Hematopoietic multipotent progenitor cell treated with erythropoietin and hydrocortisone succinate and interleukin-3 and kit ligand, for 4 days (in vitro differentiated cells): ENCODE results near the gene GARIN5B.
"Not testable (repeated sequence)": the region's sequence is repeated elsewhere in the genome, so short reads cannot be mapped to it uniquely, and the experiment has no call there.

ENCODE experiments used
- DNase-seq: peaks from one replicate; pipeline ENCODE4 v3.0.0-alpha.2; 2015

Gene GARIN5B

GRCh38 chr19:55346725-55347441, 16.2 kb downstream of the GARIN5B start:
- no peak for DNase-seq

DNA sequence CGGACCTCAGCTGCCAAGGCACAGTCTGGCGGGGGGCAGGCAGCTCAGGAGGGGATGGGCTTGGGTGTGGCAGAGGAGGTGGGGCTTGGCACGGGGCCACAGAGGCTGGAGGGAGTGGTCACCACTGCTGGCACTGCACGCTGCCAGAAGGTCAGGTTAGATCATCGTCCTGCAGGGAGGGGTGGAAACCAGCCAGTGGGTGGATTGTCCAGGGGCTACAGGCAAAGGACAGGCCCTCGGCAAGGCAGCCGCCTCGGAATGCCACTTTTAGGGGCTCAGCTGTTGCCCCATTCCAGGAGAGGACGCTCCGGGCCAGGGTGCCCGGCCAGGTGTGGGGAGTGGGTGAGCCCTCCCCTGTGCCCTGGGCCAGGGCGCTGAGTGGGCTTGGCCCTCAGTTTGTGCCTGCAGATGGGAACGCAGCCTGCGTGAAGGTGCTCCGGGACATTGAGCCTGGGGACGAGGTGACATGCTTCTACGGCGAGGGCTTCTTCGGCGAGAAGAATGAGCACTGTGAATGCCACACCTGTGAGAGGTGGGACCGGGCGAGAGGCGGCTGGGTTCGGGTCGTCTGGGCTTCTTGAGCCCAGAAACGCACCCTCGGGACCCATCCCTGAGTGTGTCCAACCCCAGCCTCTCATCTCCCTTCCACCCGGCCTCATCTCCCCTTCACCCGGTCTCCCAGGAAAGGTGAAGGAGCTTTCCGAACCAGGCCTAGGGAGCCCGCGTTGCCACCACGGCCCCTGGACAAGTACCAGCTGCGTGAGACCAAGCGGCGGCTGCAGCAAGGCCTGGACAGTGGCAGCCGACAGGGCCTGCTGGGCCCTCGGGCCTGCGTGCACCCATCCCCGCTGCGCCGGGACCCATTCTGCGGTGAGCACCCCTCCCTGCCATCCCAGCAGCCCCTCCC, 17.0 kb downstream of the GARIN5B start:
- peak; percentile 71 for DNase-seq

- no peak for DNase-seq
Measured at GRCh38 chr19:55345101-55345817, 17.8 kb downstream of the GARIN5B start.

- DNase-seq: peak; percentile 50
Measured at GRCh38 chr19:55344444-55344843, 18.6 kb downstream of the GARIN5B start.

GRCh38 chr19:55341595-55342531, 21.2 kb downstream of the GARIN5B start:
- no peak for DNase-seq

DNA sequence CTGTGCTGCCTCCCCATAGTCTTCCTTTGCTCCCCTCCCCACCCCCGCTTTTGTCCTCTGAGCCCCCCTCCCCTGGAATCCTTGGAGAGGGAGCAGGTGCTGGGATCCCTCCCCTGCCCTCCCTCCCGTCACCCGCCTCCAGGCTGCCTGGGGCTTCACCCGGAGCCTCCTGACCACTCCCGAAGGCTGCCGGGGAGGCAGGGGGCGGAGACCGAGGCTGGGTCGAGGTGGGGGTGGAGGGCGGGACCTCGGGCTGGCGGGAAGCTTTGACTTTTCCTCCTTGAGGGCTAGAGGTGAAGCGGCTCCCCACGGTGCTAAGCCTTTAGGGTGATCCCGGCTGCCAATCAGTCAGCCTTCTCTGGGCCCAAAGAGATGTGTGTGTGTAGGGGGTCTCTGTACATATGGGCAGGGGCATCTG, 21.9 kb downstream of the GARIN5B start:
- DNase-seq: peak; percentile 88

DNA sequence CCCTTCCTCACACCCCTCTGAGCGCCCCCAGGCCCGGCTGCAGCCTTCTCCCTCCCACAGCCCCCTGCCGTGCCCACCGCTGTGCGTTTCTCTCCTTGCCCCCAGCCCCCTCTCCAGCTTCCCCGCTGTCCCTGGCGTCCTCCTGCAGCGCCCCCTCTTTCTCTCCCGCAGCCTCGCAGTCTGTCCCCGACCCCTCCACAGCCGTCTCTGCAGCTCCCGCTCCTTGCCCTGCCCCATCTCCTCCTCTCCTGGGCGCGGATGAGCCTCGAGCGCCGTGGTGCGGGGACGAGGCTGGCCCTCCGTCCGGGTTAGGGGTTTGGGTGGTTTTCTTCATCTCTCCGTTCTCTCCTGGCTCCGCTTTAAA, 22.3 kb downstream of the GARIN5B start:
- peak; percentile 67 for DNase-seq

- peak; percentile 45 for DNase-seq
Measured at GRCh38 chr19:55339889-55340783, 22.9 kb downstream of the GARIN5B start.

DNA sequence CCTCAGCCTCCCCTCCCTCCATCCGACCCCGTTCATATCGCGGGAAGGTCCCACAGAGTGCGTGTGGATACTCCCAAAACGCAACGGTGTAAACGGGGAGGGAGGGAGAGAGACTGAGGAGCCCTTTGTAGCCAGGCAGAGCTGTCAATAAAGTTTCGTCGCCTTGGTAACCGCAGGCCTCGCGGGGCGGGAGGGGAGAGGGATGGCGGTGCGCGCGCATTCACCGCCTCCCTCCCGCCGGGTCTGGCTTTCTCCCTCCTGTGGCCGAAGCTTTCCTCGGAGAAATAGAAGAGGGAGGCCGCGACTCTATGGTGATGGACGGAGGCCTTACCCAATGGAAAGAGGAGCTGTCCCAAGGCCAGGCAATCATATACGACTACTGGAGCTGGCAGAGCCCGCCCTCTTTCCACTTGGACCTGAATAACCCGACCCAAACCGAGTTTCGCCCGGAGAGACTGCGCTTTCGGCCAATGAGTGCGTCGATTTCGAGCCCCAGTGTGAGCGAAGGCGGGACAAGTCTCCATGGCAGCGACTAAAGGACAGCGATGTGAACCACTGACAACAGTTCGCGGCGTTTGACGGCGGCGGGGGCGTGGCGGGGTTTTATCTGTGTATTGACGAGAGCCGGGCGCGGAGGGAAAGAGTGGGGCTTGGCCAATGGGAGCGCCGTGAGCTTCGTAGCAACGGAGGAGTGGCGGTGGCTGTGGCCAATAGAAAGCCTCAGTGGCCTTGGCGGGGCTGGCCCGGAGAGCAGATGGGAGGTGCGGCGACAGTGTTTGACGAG, 23.8 kb downstream of the GARIN5B start, which contains the start of gene KMT5C:
Gene KMT5C, plus strand, starts transcription at position 772 of the 784 bp plus-strand sequence. CDS start 2,061 bp downstream, outside the sequence.
- peak; percentile 100 for DNase-seq

DNA sequence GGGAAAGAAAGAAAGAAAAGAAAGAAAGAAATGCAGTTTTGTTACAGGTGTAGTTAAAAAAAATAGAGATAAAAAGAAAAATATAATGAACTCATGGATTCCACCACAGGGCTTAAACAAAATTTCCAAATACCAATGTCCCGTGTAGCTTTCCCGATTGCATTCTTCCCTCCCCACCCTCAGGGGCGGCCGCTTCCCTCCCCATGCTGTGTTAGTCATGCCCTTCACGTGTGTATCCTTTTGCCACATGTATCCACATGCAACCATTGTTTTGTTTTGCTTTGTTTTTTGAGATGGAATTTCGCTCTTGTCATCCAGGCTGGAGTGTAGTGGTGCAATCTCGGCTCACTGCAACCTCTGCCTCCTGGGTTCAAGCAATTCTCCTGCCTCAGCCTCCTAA, 27.0 kb downstream of the GARIN5B start:
- no peak for DNase-seq

DNA sequence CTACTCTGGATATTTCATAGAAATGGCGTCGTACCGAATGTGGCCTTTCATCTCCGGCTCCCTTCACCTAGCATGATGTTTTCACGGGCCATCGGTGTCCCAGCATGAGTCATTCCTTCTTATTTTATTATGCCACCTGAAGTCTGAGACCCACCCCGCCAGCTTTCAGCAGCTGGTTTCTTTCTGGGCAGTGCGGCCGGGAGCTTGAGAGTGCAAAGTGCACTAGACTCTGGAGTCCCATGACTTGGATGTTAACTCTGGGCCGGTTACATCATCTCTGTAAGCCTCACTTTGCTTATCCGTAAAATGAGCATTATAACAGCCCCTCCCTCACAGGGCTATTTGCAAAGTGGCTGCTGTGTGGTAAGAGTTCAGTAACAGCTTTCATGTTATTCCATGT, 29.2 kb downstream of the GARIN5B start:
- no peak for DNase-seq

GRCh38 chr19:55329791-55330190, 33.3 kb downstream of the GARIN5B start:
- not testable (repeated sequence) for DNase-seq

DNA sequence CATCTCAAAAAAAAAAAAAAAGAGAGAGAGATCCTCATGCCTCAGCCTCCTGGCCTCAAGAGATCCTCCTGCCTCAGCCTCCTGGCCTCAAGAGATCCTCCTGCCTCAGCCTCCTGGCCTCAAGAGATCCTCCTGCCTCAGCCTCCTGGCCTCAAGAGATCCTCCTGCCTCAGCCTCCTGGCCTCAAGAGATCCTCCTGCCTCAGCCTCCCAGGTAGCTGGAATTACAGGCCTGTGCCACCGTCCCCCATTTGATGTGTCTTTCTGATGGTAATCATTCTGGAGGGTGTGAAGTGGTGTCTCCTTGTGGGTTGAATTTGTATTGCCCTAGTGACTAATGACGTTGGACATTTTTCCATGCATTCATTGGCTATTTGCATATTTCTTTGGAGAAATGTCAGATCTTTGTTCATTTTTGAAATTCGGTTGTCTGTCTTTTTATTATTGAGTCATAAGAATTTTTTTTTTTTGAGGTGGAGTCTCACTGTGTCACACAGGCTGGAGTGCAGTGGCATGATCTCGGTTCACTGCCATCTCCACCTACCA, 34.2 kb downstream of the GARIN5B start:
- DNase-seq: peak; percentile 49

DNA sequence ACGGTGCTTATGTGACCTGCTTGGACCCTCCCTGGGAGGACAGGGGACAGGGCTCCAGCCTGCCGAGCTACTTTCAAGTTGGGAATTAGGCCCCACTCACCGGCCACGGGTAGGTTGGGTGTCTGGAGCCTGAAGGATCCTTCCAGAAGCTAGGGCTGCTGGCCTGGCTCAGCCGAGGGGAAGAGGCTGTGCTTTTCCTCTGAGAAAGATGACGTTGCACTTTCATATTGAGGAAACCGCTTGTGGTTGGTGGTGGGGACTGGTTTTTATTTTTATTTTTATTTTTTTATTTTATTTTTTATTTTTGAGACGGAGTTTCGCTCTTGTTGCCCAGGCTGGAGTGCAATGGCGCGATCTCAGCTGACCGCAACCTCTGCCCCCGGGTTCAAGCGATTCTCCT, 37.9 kb downstream of the GARIN5B start, which contains the start of gene TMEM150B:
Gene TMEM150B, minus strand, starts transcription at position 170 of the 400 bp plus-strand sequence. CDS start 4,305 bp downstream, outside the sequence.
- peak; percentile 77 for DNase-seq

- no peak for DNase-seq
Measured at GRCh38 chr19:55324662-55325061, 38.4 kb downstream of the GARIN5B start.

DNA sequence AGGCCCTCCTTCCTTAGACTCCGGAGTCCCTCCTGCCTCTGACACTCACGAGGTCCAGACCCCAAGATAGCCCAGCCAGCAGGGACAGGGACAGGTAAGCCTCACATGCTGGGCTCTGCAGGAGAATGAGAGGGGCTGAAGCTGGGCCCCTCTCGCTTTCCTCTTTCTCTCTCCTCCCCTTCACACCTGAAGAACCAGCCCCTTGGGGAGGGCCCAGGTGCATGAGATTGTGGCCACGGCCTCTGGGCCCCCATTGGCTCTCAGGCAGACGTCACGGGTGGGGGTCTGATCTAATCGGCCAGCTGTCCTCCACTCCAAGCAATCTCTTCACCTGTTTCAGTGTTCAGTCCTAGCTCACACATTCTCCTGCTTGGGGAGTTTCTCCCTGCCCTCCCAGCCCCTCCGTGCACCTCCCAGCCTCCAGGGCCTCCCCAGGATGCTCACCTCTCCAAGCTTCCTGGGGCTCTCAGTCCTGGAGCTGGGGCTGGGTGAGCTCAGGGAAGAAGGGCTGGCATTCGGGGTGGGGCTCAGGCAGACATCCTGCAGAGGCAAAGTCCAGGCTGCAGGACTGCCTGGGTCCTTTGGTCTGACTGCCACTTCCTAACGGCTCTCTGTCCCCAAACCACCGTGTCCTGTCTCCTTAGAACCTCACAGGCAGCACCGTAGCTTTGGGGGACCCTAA, 40.7 kb downstream of the GARIN5B start:
- DNase-seq: no peak

- DNase-seq: no peak
Measured at GRCh38 chr19:55321466-55322137, 41.5 kb downstream of the GARIN5B start.

- no peak for DNase-seq
Measured at GRCh38 chr19:55320844-55321419, 42.1 kb downstream of the GARIN5B start.
